BE2C (cell line): ENCODE measurements around the gene DNAH12.

Experiments
- DNase-seq: peaks from one replicate; pipeline ENCODE4 v3.0.0-alpha.2; 2020
- H3K27me3 ChIP-seq: fragments of 250-450 bp; sonication (Bioruptor Pico); 2 replicates; pipeline ENCODE4 v1.5.1; 2020; ENCODE audit warnings: mild to moderate bottlenecking
- H3K36me3 ChIP-seq: fragments of 250-450 bp; sonication (Bioruptor Pico); 2 replicates; pipeline ENCODE4 v1.5.1; 2020; ENCODE audit warnings: mild to moderate bottlenecking
- H3K4me1 ChIP-seq: fragments of 250-450 bp; sonication (Bioruptor Pico); 2 replicates; pipeline ENCODE4 v1.5.1; 2020
- H3K4me3 ChIP-seq: 2 replicates; pipeline ENCODE4 v1.5.1; 2011; ENCODE audit warnings: low read depth, low read length
- H3K9me3 ChIP-seq: fragments of 250-450 bp; sonication (Bioruptor Pico); 2 replicates; pipeline ENCODE4 v1.5.1; 2020
- TF ChIP-seq, protein P1 (sequence below): IDR thresholded peaks from 2 replicates; pipeline ENCODE4 v1.5.1; 2012; ENCODE audit warnings: mild to moderate bottlenecking, low read depth, low read length

The DNAH12 gene

DNA sequence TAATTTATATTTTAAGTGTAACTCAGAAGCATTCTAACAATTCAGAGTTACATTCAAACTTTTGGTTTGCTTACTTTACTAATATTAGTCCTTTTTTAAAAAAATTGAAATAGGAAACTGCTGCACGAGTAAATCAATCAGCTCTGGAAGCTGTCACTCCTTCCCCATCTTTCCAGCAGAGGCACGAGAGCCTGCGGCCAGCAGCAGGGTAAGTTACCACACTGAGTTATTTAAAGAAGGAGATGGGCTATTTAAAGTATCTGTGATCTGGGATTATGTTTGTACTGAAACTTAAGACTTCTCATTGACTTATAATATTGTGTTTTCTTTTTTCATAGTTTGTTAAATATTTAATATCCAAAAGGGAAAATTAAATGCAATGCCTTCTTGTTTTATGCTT, 287.3 kb downstream of the DNAH12 start:
- no peak for DNase-seq
- Histone ChIP-seq H3K4me1 (no peaks in the 10 kb centered on the region), H3K4me3 (no peak overlapping the region), H3K36me3 (peaks cover 7% of the 10 kb centered on the region; the same call in 1 of the 2 replicates), H3K9me3 (no peaks in the 10 kb centered on the region), H3K27me3 (no peaks in the 10 kb centered on the region)
- TF ChIP-seq, protein P1, sequence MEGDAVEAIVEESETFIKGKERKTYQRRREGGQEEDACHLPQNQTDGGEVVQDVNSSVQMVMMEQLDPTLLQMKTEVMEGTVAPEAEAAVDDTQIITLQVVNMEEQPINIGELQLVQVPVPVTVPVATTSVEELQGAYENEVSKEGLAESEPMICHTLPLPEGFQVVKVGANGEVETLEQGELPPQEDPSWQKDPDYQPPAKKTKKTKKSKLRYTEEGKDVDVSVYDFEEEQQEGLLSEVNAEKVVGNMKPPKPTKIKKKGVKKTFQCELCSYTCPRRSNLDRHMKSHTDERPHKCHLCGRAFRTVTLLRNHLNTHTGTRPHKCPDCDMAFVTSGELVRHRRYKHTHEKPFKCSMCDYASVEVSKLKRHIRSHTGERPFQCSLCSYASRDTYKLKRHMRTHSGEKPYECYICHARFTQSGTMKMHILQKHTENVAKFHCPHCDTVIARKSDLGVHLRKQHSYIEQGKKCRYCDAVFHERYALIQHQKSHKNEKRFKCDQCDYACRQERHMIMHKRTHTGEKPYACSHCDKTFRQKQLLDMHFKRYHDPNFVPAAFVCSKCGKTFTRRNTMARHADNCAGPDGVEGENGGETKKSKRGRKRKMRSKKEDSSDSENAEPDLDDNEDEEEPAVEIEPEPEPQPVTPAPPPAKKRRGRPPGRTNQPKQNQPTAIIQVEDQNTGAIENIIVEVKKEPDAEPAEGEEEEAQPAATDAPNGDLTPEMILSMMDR: no peak

DNA sequence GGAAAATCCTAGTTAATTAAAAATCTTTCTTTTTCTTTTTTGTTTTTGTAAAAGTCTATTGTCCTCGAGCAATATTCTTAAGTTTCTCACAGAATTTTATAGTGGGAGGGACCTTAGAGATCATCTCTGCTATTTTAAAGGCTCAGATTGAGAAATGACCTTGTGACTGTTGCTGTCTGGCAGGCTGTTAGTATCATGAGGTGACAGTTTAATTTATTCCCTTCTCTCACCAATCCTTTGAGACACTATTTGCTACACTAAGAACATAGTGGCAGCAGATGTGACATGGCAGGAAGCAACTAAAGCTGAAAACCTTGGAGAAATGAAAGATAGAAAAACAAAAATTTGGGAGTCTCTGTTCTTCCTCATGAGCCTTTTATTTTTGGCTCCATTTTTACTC, 291.7 kb downstream of the DNAH12 start:
- Histone ChIP-seq H3K4me1 (no peaks in the 10 kb centered on the region), H3K36me3 (no peaks in the 10 kb centered on the region), H3K4me3 (no peak overlapping the region), H3K27me3 (no peaks in the 10 kb centered on the region), H3K9me3 (no peaks in the 10 kb centered on the region)
- DNase-seq: no peak
- TF ChIP-seq, protein P1: no peak

DNA sequence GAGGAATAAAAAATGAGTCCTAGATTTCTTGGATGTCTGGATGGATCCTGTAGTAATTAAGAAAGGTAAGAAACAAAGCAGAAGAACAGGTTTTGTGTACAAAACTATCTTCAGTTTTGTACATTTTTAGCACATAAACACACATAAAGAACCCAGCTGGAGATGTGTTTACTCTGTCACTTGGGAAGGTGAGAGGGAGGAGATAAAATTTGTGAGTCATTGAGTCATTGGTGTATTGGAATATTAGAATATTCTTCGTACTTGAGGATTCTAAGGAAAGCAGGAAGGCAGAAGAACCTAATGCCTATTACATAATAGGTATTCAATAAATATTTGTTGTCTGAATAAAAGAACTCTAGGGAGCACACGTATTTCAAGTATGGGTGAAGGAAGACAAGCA, 299.2 kb downstream of the DNAH12 start:
- no peak for DNase-seq
- H3K4me3 ChIP-seq: no peak overlapping the region
- no peaks in the 10 kb centered on the region for H3K4me1 ChIP-seq
- no peaks in the 10 kb centered on the region for H3K9me3 ChIP-seq
- TF ChIP-seq, protein P1: no peak
- no peaks in the 10 kb centered on the region for H3K36me3 ChIP-seq
- no peaks in the 10 kb centered on the region for H3K27me3 ChIP-seq
